Tibial nerve (tissue), 4 donors: ENCODE measurements around the gene DES. TPM values are rescaled to one million over a fixed set of nuclear protein-coding genes. Genes with fewer than 3 reads are reported as not detected.

Experiments used
- DNase-seq, 2 donors: peaks; one replicate each; pipeline ENCODE4 v3.0.0-alpha.2; 2019; ENCODE audit warnings: low spot score in 2 of 2
- H3K27ac ChIP-seq, 4 donors: fragments of 200-600 bp; sonication (generic) in 3 of 4; one replicate each; pipeline ENCODE4 v1.5.1; 2017 to 2019; ENCODE audit warnings: mild to moderate bottlenecking in 1 of 4
- H3K27me3 ChIP-seq, 2 donors: fragments of 200-600 bp; sonication (generic) in 1 of 2; one replicate each; pipeline versions ENCODE4 v1.5.1 to v1.6.0; 2017 to 2019
- H3K36me3 ChIP-seq, 3 donors: fragments of 200-600 bp; sonication (generic); one replicate each; pipeline ENCODE4 v1.5.1; 2018 to 2019
- H3K4me1 ChIP-seq, 4 donors: fragments of 200-600 bp; sonication (generic) in 3 of 4; one replicate each; pipeline ENCODE4 v1.5.1; 2017 to 2019
- H3K4me3 ChIP-seq, 4 donors: fragments of 200-600 bp; sonication (generic) in 3 of 4; one replicate each; pipeline ENCODE4 v1.5.1; 2017 to 2019; ENCODE audit warnings: mild to moderate bottlenecking in 1 of 4, moderate library complexity in 1 of 4
- H3K9me3 ChIP-seq, 4 donors: fragments of 200-600 bp; sonication (generic) in 3 of 4; one replicate each; pipeline ENCODE4 v1.5.1; 2017 to 2019
- EP300 ChIP-seq, 2 donors: sonication (generic); formaldehyde crosslinking; IDR thresholded peaks; one replicate each; pipeline ENCODE4 v1.6.1; 2017; ENCODE audit warnings: antibody characterized with exemption in 2 of 2, mild to moderate bottlenecking in 1 of 2
- POLR2A ChIP-seq, 2 donors: fragments of 450-650 bp; IDR thresholded peaks; one replicate each; pipeline ENCODE4 v1.6.1; 2017; ENCODE audit warnings: antibody characterized with exemption in 2 of 2, mild to moderate bottlenecking in 2 of 2, moderate library complexity in 2 of 2
- WGBS, 2 donors: methylation state at CpG; one replicate each; pipeline ENCODE4 v1.1.5; 2018; 5-methylcytosine and 5-hydroxymethylcytosine counted together
- total RNA-seq, 4 donors: library from RNA; depleted of rRNA; stranded (reverse); fragments of >200 nt; gene quantifications; one replicate each; pipeline ENCODE4 v1.1.0, GENCODE V29; 2016
- TF ChIP-seq, protein P1 (sequence below), 5 experiments: fragments of 200-600 bp in 3 of 5; fragments of 450-650 bp in 2 of 5; sonication (generic) in 3 of 5; IDR thresholded peaks; one replicate each; pipeline ENCODE4 v1.5.1; 2016 to 2019; ENCODE audit warnings: antibody characterized with exemption in 5 of 5, mild to moderate bottlenecking in 3 of 5, moderate library complexity in 2 of 5

The DES gene
- total RNA-seq: 10 to 100 TPM; 20.7 to 50.4 (median 25.0) TPM

DNA sequence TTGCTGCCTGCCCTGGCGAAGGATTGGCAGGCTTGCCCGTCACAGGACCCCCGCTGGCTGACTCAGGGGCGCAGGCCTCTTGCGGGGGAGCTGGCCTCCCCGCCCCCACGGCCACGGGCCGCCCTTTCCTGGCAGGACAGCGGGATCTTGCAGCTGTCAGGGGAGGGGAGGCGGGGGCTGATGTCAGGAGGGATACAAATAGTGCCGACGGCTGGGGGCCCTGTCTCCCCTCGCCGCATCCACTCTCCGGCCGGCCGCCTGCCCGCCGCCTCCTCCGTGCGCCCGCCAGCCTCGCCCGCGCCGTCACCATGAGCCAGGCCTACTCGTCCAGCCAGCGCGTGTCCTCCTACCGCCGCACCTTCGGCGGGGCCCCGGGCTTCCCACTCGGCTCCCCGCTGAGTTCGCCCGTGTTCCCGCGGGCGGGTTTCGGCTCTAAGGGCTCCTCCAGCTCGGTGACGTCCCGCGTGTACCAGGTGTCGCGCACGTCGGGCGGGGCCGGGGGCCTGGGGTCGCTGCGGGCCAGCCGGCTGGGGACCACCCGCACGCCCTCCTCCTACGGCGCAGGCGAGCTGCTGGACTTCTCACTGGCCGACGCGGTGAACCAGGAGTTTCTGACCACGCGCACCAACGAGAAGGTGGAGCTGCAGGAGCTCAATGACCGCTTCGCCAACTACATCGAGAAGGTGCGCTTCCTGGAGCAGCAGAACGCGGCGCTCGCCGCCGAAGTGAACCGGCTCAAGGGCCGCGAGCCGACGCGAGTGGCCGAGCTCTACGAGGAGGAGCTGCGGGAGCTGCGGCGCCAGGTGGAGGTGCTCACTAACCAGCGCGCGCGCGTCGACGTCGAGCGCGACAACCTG, at the start of gene DES:
TSS of gene DES (plus strand) at position 223 of the 857 bp plus-strand sequence. CDS start at position 309, 86 bp downstream.
- peaks cover 0 to 62% of the 10 kb centered on the region in 2 donors for H3K27me3 ChIP-seq
- DNase-seq: no peak
- no peaks in the 10 kb centered on the region for H3K36me3 ChIP-seq
- H3K4me3 ChIP-seq: peak within 1 kb of the TSS in 1 of 4 donors; percentile 3
- H3K9me3 ChIP-seq: no peaks in the 10 kb centered on the region
- TF ChIP-seq, protein P1, sequence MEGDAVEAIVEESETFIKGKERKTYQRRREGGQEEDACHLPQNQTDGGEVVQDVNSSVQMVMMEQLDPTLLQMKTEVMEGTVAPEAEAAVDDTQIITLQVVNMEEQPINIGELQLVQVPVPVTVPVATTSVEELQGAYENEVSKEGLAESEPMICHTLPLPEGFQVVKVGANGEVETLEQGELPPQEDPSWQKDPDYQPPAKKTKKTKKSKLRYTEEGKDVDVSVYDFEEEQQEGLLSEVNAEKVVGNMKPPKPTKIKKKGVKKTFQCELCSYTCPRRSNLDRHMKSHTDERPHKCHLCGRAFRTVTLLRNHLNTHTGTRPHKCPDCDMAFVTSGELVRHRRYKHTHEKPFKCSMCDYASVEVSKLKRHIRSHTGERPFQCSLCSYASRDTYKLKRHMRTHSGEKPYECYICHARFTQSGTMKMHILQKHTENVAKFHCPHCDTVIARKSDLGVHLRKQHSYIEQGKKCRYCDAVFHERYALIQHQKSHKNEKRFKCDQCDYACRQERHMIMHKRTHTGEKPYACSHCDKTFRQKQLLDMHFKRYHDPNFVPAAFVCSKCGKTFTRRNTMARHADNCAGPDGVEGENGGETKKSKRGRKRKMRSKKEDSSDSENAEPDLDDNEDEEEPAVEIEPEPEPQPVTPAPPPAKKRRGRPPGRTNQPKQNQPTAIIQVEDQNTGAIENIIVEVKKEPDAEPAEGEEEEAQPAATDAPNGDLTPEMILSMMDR (IDR thresholded peaks at IDR 0.05): no peak
- no peak for TF ChIP-seq POLR2A (IDR thresholded peaks at IDR 0.05)
- no peak for TF ChIP-seq EP300 (IDR thresholded peaks at IDR 0.05)
- no peak within 1 kb of the TSS for H3K27ac ChIP-seq
- 13 to 15% methylated on average over 61 to 90 of the region's 98 CpGs for WGBS, 2 donors
- peaks cover 0 to 11% (median 4%) of the 10 kb centered on the region in 4 donors for H3K4me1 ChIP-seq

- no peak for DNase-seq
- Histone ChIP-seq H3K4me1 (peaks cover 0 to 14% (median 5%) of the 10 kb centered on the region in 4 donors), H3K9me3 (no peaks in the 10 kb centered on the region), H3K36me3 (peaks cover 0 to 18% (median 0%) of the 10 kb centered on the region in 3 donors), H3K27ac (peak overlapping the region; percentile 54 to 79 (median 64)), H3K4me3 (peak overlapping the region in 3 of 4 donors; percentile 10 to 17 (median 16)), H3K27me3 (no peaks in the 10 kb centered on the region)
- no peak for TF ChIP-seq EP300 (IDR thresholded peaks at IDR 0.05)
- TF ChIP-seq, protein P1 (IDR thresholded peaks at IDR 0.05): no peak
- TF ChIP-seq POLR2A (IDR thresholded peaks at IDR 0.05): no peak
- 16 to 17% methylated on average over 3 of the region's 3 CpGs for WGBS, 2 donors
Measured at GRCh38 chr2:219368690-219369191, 49.4 kb upstream of the DES start.

DNA sequence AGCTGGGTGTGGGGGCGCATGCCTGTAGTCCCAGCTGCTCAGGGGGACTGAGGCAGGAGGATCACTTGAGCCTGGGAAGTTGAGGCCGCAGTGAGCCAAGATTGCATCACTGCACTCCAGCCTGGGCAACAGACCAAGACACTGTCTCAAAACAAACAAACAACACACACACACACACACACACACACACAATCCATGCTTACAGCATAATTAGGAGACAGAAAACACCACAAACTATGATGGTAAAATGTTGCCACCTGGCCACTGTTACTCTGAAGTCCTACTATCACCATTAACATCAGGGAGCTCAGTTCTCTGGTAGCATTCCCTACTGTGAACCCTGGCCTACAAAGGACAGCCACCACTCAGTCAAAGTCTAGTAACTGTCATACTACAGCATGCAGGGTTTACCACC, 48.7 kb upstream of the DES start:
- peak; percentile 43 to 68 for DNase-seq
- 8 to 12% methylated on average over 2 of the region's 2 CpGs for WGBS, 2 donors
- Histone ChIP-seq H3K27me3 (no peaks in the 10 kb centered on the region), H3K27ac (peak overlapping the region; percentile 54 to 79 (median 64)), H3K4me1 (peaks cover 0 to 14% (median 5%) of the 10 kb centered on the region in 4 donors), H3K9me3 (no peaks in the 10 kb centered on the region), H3K36me3 (peaks cover 0 to 25% (median 3%) of the 10 kb centered on the region in 3 donors), H3K4me3 (peak overlapping the region in 1 of 4 donors; percentile 16)
- TF ChIP-seq, protein P1 (IDR thresholded peaks at IDR 0.05): no peak
- no peak for TF ChIP-seq EP300 (IDR thresholded peaks at IDR 0.05)
- TF ChIP-seq POLR2A (IDR thresholded peaks at IDR 0.05): no peak

GRCh38 chr2:219378163-219378851, 39.9 kb upstream of the DES start:
- Histone ChIP-seq H3K36me3 (peaks cover 0 to 97% (median 15%) of the 10 kb centered on the region in 3 donors), H3K4me1 (no peaks in the 10 kb centered on the region), H3K27ac (no peak overlapping the region), H3K4me3 (no peak overlapping the region), H3K27me3 (no peaks in the 10 kb centered on the region), H3K9me3 (no peaks in the 10 kb centered on the region)
- TF ChIP-seq EP300 (IDR thresholded peaks at IDR 0.05) (no peak), POLR2A (IDR thresholded peaks at IDR 0.05) (no peak)
- TF ChIP-seq, protein P1 (IDR thresholded peaks at IDR 0.05): no peak
- 86 to 90% methylated on average over 13 of the region's 13 CpGs for WGBS, 2 donors
- DNase-seq: no peak
